A549 (cell line): Measurements from ENCODE around the gene LANCL1.

ENCODE experiments used
- CEBPB ChIP-seq, 2 experiments: fragments of >200 bp in 1 of 2; sonication (Bioruptor Twin) in 1 of 2; formaldehyde crosslinking in 1 of 2; IDR thresholded peaks; 2 replicates each; pipeline ENCODE4 v1.6.1; 2012 to 2016
- CHD2 ChIP-seq: fragments of 150-350 bp; IDR thresholded peaks from 2 replicates; pipeline ENCODE4 v1.6.1; 2014; ENCODE audit warnings: low read length; ENCODE audit not compliant: partially characterized antibody
- CTCF ChIP-seq: fragments of >200 bp; sonication (Bioruptor Twin); formaldehyde crosslinking; IDR thresholded peaks from 3 replicates; pipeline ENCODE4 v1.5.1; 2016
- EP300 ChIP-seq, 2 experiments: fragments of >200 bp; sonication (Bioruptor Twin); formaldehyde crosslinking; IDR thresholded peaks; 2 replicates in 1 of 2; 3 replicates in 1 of 2; pipeline ENCODE4 v1.6.1; 2016 to 2017
- ESRRA ChIP-seq: fragments of 150-350 bp; IDR thresholded peaks from 2 replicates; pipeline ENCODE4 v1.6.1; 2014; ENCODE audit warnings: mild to moderate bottlenecking, low read length, borderline replicate concordance
- HOXA7 ChIP-seq: fragments of 250-450 bp; sonication (Bioruptor Pico); IDR thresholded peaks from 2 replicates; pipeline ENCODE4 v1.5.0; 2020; ENCODE audit warnings: mild to moderate bottlenecking, moderate library complexity
- NFE2L2 ChIP-seq: fragments of 150-350 bp; conservative IDR thresholded peaks from 2 replicates; pipeline ENCODE4 v1.6.1; 2014; ENCODE audit warnings: low read length
- PHF8 ChIP-seq: fragments of 200-600 bp; sonication (generic); IDR thresholded peaks from 2 replicates; pipeline ENCODE4 v1.6.1; 2016; ENCODE audit warnings: low read depth, mild to moderate bottlenecking, antibody characterized with exemption, moderate library complexity, borderline replicate concordance
- POLR2A ChIP-seq: IDR thresholded peaks from 2 replicates; pipeline ENCODE4 v1.6.1; 2012; ENCODE audit warnings: mild to moderate bottlenecking, low read length
- POLR2AphosphoS2 ChIP-seq: conservative IDR thresholded peaks from 2 replicates; pipeline ENCODE4 v1.6.1; 2012; ENCODE audit warnings: low read length, improper control_type of control experiment, inconsistent platforms
- RNF2 ChIP-seq: fragments of 200-600 bp; sonication (generic); IDR thresholded peaks from 2 replicates; pipeline ENCODE4 v1.6.1; 2016; ENCODE audit warnings: low read depth, mild to moderate bottlenecking, antibody characterized with exemption, moderate library complexity, borderline replicate concordance
- USF2 ChIP-seq: fragments of 450-650 bp; IDR thresholded peaks from 2 replicates; pipeline ENCODE4 v1.6.1; 2014; ENCODE audit warnings: antibody characterized with exemption

- TF ChIP-seq CTCF (no peak), HOXA7 (no peak), USF2 (no peak), PHF8 (no peak), ESRRA (no peak), POLR2AphosphoS2 (no peak), RNF2 (no peak), EP300 (IDR thresholded peaks at IDR 0.05) (no peak), CEBPB (IDR thresholded peaks at IDR 0.05) (no peak), CHD2 (no peak), POLR2A (no peak), NFE2L2 (no peak)
Measured at GRCh38 chr2:210481601-210482175, 5.1 kb upstream of the LANCL1 start.
